ENCODE measurements around the gene OPCML. TPM values are rescaled to one million over a fixed set of nuclear protein-coding genes. Genes with fewer than 3 reads are reported as not detected.

Gene OPCML
- total RNA-seq, 3 donors from 2014 or later (not counting 1 experiment from before 2014, with no cell fraction given): not detected

- Mint-ChIP-seq H3K36me3 (no peaks in the 10 kb centered on the region), H3K4me3 (no peak overlapping the region), H3K27me3 (ENCODE audit: low read depth in 2 of 2) (no peaks in the 10 kb centered on the region), H3K4me1 (no peaks in the 10 kb centered on the region), H3K27ac (no peak overlapping the region), H3K9me3 (peaks cover 0 to 5% of the 10 kb centered on the region in 2 donors)
- ATAC-seq (no peak), DNase-seq (no peak)
- H3K9me3 ChIP-seq (ENCODE audit: control insufficient read depth, insufficient read depth, low read length): no peaks in the 10 kb centered on the region
- H3K27ac ChIP-seq (ENCODE audit: low read length): no peak overlapping the region
- TF ChIP-seq CTCF (IDR thresholded peaks at IDR 0.05): no peak
- 91% methylated on average over 5 of the region's 5 CpGs for WGBS (ENCODE audit: insufficient coverage)
- no peaks in the 10 kb centered on the region for H3K27me3 ChIP-seq (ENCODE audit: control insufficient read depth, insufficient read depth, low read length)
- H3K4me1 ChIP-seq (ENCODE audit: control insufficient read depth, insufficient read depth, low read length): no peaks in the 10 kb centered on the region
- intact Hi-C loops (cut with micrococcal nuclease): no loop called here
- H3K36me3 ChIP-seq (ENCODE audit: control insufficient read depth, insufficient read depth, low read length): no peaks in the 10 kb centered on the region
- no peak overlapping the region for H3K4me3 ChIP-seq (ENCODE audit: low read length)
Observed at GRCh38 chr11:133277886-133278285, 254.4 kb downstream of the OPCML start.

- H3K4me1 ChIP-seq (ENCODE audit: control insufficient read depth, insufficient read depth, low read length): no peaks in the 10 kb centered on the region
- H3K4me3 ChIP-seq (ENCODE audit: low read length): no peak overlapping the region
- Mint-ChIP-seq H3K27ac (no peak overlapping the region), H3K27me3 (ENCODE audit: low read depth in 2 of 2) (peaks cover 0 to 7% of the 10 kb centered on the region in 2 donors), H3K9me3 (peaks cover 0 to 2% of the 10 kb centered on the region in 2 donors), H3K36me3 (no peaks in the 10 kb centered on the region), H3K4me1 (no peaks in the 10 kb centered on the region), H3K4me3 (no peak overlapping the region)
- no peak for ATAC-seq
- no peak overlapping the region for H3K27ac ChIP-seq (ENCODE audit: low read length)
- DNase-seq: no peak
- no peak for TF ChIP-seq CTCF (IDR thresholded peaks at IDR 0.05)
- intact Hi-C loops (cut with micrococcal nuclease): loop anchor here (2.0 kb wide), 1 partner anchor 55 kb away; no protein-coding TSS in a partner anchor
- WGBS (ENCODE audit: insufficient coverage): 80% methylated on average over 6 of the region's 6 CpGs
- H3K9me3 ChIP-seq (ENCODE audit: control insufficient read depth, insufficient read depth, low read length): no peaks in the 10 kb centered on the region
- no peaks in the 10 kb centered on the region for H3K27me3 ChIP-seq (ENCODE audit: control insufficient read depth, insufficient read depth, low read length)
- H3K36me3 ChIP-seq (ENCODE audit: control insufficient read depth, insufficient read depth, low read length): no peaks in the 10 kb centered on the region
Observed at GRCh38 chr11:133271871-133272776, 260.2 kb downstream of the OPCML start.

GRCh38 chr11:133271206-133271605 lies 261.1 kb downstream of the OPCML start:
- DNase-seq: no peak
- Histone ChIP-seq H3K36me3 (ENCODE audit: control insufficient read depth, insufficient read depth, low read length) (no peaks in the 10 kb centered on the region), H3K27ac (ENCODE audit: low read length) (no peak overlapping the region), H3K4me1 (ENCODE audit: control insufficient read depth, insufficient read depth, low read length) (no peaks in the 10 kb centered on the region), H3K9me3 (ENCODE audit: control insufficient read depth, insufficient read depth, low read length) (no peaks in the 10 kb centered on the region), H3K4me3 (ENCODE audit: low read length) (no peak overlapping the region), H3K27me3 (ENCODE audit: control insufficient read depth, insufficient read depth, low read length) (no peaks in the 10 kb centered on the region)
- no peak for TF ChIP-seq CTCF (IDR thresholded peaks at IDR 0.05)
- H3K4me3 Mint-ChIP-seq: no peak overlapping the region
- H3K27ac Mint-ChIP-seq: no peak overlapping the region
- peaks cover 0 to 2% of the 10 kb centered on the region in 2 donors for H3K9me3 Mint-ChIP-seq
- H3K4me1 Mint-ChIP-seq: no peaks in the 10 kb centered on the region
- intact Hi-C loops (cut with micrococcal nuclease): no loop called here
- no peak for ATAC-seq
- peaks cover 0 to 7% of the 10 kb centered on the region in 2 donors for H3K27me3 Mint-ChIP-seq (ENCODE audit: low read depth in 2 of 2)
- no peaks in the 10 kb centered on the region for H3K36me3 Mint-ChIP-seq

Data from natural killer cell (primary cell).